Loucy (cell line): ENCODE measurements around the gene BRPF3.

Source experiments
- H2AFZ ChIP-seq: fragments of 200-600 bp; sonication (generic); 2 replicates; pipeline ENCODE4 v1.6.0; 2016; ENCODE audit warnings: antibody characterized with exemption, mild to moderate bottlenecking, low read length, moderate library complexity
- H3F3A ChIP-seq: fragments of 200-600 bp; 2 replicates; pipeline ENCODE4 v1.6.0; 2016; ENCODE audit warnings: antibody characterized with exemption, low read depth, mild to moderate bottlenecking
- H3K27me3 ChIP-seq: fragments of 200-600 bp; sonication (generic); 2 replicates; pipeline ENCODE4 v1.6.1; 2014; ENCODE audit warnings: low read length, mild to moderate bottlenecking; ENCODE audit not compliant: insufficient read depth, poor library complexity, severe bottlenecking
- H3K36me3 ChIP-seq: fragments of 200-600 bp; sonication (generic); 2 replicates; pipeline ENCODE4 v1.6.1; 2016; ENCODE audit warnings: low read length; ENCODE audit not compliant: insufficient read depth
- H3K4me1 ChIP-seq: fragments of 200-600 bp; sonication (generic); 2 replicates; pipeline ENCODE4 v1.5.1; 2014; ENCODE audit warnings: low read length, mild to moderate bottlenecking; ENCODE audit not compliant: insufficient read depth, poor library complexity, severe bottlenecking
- H3K4me2 ChIP-seq: fragments of 200-600 bp; sonication (generic); 2 replicates; pipeline ENCODE4 v1.6.0; 2014; ENCODE audit warnings: antibody characterized with exemption, low read length, low read depth, mild to moderate bottlenecking; ENCODE audit not compliant: poor library complexity, severe bottlenecking
- H3K4me3 ChIP-seq: fragments of 200-600 bp; sonication (generic); 2 replicates; pipeline ENCODE4 v1.5.1; 2014; ENCODE audit warnings: low read length, mild to moderate bottlenecking, mixed read lengths; ENCODE audit not compliant: poor library complexity, severe bottlenecking
- H3K79me2 ChIP-seq: fragments of 200-600 bp; sonication (generic); 2 replicates; pipeline ENCODE4 v1.6.1; 2014; ENCODE audit warnings: low read length; ENCODE audit not compliant: insufficient read depth
- H3K9ac ChIP-seq: fragments of 200-600 bp; sonication (generic); 2 replicates; pipeline ENCODE4 v1.6.0; 2014; ENCODE audit warnings: mild to moderate bottlenecking, low read depth, low read length, moderate library complexity; ENCODE audit not compliant: poor library complexity, severe bottlenecking
- H3K9me2 ChIP-seq: fragments of 200-600 bp; sonication (generic); replicated peaks from 2 replicates; pipeline ENCODE4 v1.6.1; 2016; ENCODE audit warnings: low read depth, low read length, mixed read lengths
- H3K9me3 ChIP-seq: fragments of 200-600 bp; sonication (generic); 2 replicates; pipeline ENCODE4 v1.6.1; 2014; ENCODE audit warnings: mild to moderate bottlenecking, antibody characterized with exemption, low read length, low read depth; ENCODE audit not compliant: insufficient read depth
- H4K20me1 ChIP-seq: fragments of 200-600 bp; sonication (generic); 2 replicates; pipeline ENCODE4 v1.6.0; 2014; ENCODE audit warnings: antibody characterized with exemption, low read length, mild to moderate bottlenecking; ENCODE audit not compliant: insufficient read depth, poor library complexity, severe bottlenecking
- CTCF ChIP-seq: fragments of 200-600 bp; sonication (generic); conservative IDR thresholded peaks from 2 replicates; pipeline ENCODE4 v1.5.1; 2014; ENCODE audit warnings: mild to moderate bottlenecking, antibody characterized with exemption, low read length
- EZH2phosphoT487 ChIP-seq: fragments of 200-600 bp; IDR thresholded peaks from 2 replicates; pipeline ENCODE4 v1.6.1; 2018; ENCODE audit warnings: antibody characterized with exemption, mild to moderate bottlenecking, moderate library complexity, borderline replicate concordance

The BRPF3 gene

GRCh38 chr6:36150283-36150682 lies 46.3 kb upstream of the BRPF3 start:
- no peak overlapping the region for H3K9ac ChIP-seq
- H4K20me1 ChIP-seq = no peaks in the 10 kb centered on the region
- H3K4me3 ChIP-seq = no peak overlapping the region
- TF ChIP-seq CTCF = no peak
- no peak for TF ChIP-seq EZH2phosphoT487
- peaks cover 14% of the 10 kb centered on the region for H3K4me1 ChIP-seq
- H3K36me3 ChIP-seq = no peaks in the 10 kb centered on the region
- no peaks in the 10 kb centered on the region for H3F3A ChIP-seq
- no peaks in the 10 kb centered on the region for H3K27me3 ChIP-seq
- H3K9me3 ChIP-seq = peaks cover 3% of the 10 kb centered on the region; the same call in 1 of the 2 replicates
- H2AFZ ChIP-seq = no peak overlapping the region
- H3K4me2 ChIP-seq = no peak overlapping the region
- H3K9me2 ChIP-seq = no peaks in the 10 kb centered on the region
- no peaks in the 10 kb centered on the region for H3K79me2 ChIP-seq

- no peaks in the 10 kb centered on the region for H3K4me1 ChIP-seq
- peaks cover 14% of the 10 kb centered on the region; the same call in 1 of the 2 replicates for H3K9me3 ChIP-seq
- H3K4me2 ChIP-seq = no peak overlapping the region
These were observed 42.3 kb upstream of the BRPF3 start for GRCh38 chr6:36154286-36154685.

GRCh38 chr6:36155662-36156061 lies 40.9 kb upstream of the BRPF3 start:
- Histone ChIP-seq H3K9ac (no peak overlapping the region), H3K9me3 (peaks cover 14% of the 10 kb centered on the region; the same call in 1 of the 2 replicates), H3K4me1 (no peaks in the 10 kb centered on the region), H3K79me2 (no peaks in the 10 kb centered on the region), H3K36me3 (no peaks in the 10 kb centered on the region), H3F3A (no peaks in the 10 kb centered on the region), H3K27me3 (no peaks in the 10 kb centered on the region), H3K9me2 (no peaks in the 10 kb centered on the region), H2AFZ (no peak overlapping the region), H3K4me3 (no peak overlapping the region), H3K4me2 (no peak overlapping the region), H4K20me1 (no peaks in the 10 kb centered on the region)
- TF ChIP-seq CTCF (no peak), EZH2phosphoT487 (no peak)

More at GRCh38 chr6:36154286-36154685, 42.3 kb upstream of the BRPF3 start:
- Histone ChIP-seq H3K9me2 (no peaks in the 10 kb centered on the region), H3K36me3 (no peaks in the 10 kb centered on the region), H3F3A (no peaks in the 10 kb centered on the region), H3K79me2 (no peaks in the 10 kb centered on the region), H4K20me1 (no peaks in the 10 kb centered on the region), H3K27me3 (no peaks in the 10 kb centered on the region), H2AFZ (no peak overlapping the region), H3K4me3 (no peak overlapping the region), H3K9ac (no peak overlapping the region)
- TF ChIP-seq EZH2phosphoT487 (no peak), CTCF (no peak)
